Tongue (tissue), 2 donors: ENCODE results near the gene CEMIP. TPM values are rescaled to one million over a fixed set of nuclear protein-coding genes. Genes with fewer than 3 reads are reported as not detected.

Experiments
- DNase-seq: peaks from one replicate; pipeline ENCODE4 v3.0.0-alpha.2; 2015
- total RNA-seq: library from RNA; depleted of rRNA; stranded (reverse); fragments of >200 nt; gene quantifications from one replicate; pipeline ENCODE4 v1.2.3, GENCODE V29; 2014

The CEMIP gene
- total RNA-seq, 1 donor from 2014 or later = 0.82 TPM

DNA sequence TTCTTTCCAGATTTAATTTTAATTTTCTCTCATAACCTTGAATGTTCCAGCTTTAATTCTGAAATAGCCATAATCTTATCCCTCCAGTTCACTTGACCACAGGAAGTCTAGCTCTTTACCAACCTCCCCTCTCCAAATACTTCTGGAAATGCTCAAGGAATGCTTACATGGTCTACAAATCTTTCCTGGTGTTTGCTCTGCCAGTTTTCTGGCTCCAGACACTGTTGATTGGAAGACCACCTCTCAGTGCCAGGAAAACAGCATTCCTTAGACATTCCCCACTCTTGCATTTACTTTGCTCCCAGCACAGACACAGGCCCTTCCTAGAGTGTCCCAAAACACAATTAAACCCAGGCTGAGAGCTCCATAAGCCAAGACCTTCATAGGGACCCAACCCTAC, 111.8 kb downstream of the CEMIP start:
- DNase-seq = peak; percentile 41

DNA sequence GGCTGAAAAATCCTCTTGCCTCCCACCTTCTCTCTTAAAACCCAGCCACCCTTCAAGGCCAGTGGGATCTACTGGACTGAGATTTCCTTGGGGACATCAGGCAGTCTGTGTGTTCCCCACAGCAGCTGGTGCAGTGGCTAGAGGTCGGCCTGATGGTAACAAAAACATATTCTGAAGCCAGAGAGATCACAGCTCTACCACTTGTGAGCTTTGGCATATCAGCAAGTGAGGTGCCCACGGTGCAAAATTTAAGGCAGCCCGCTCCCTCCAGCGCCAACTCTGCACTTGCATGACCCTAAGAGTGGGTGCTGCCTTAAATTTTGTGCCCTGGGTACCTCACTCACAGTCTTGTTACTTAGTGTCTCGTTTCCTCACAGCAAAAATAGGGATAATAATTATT, 113.2 kb downstream of the CEMIP start:
- DNase-seq = no peak

DNA sequence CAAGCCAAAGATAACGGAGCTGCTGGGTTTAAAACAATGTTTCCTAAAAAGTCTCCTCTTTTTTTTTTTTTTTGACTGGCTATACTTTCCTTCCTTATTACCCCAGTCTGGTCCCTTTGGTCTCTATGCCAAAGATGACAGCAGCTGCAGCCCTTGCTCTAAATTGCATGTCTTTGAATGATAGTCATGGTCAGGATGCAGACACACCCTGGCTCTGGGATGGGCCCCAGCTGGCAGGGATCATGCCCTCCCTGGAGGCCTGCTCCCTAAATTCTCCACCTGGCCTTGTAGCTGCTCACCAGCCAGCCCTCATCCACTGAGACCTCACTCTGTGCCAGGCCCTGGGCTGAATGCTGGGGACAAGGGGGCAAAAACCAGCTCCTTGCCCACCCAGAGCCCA, 114.6 kb downstream of the CEMIP start:
- DNase-seq = peak; percentile 88

DNA sequence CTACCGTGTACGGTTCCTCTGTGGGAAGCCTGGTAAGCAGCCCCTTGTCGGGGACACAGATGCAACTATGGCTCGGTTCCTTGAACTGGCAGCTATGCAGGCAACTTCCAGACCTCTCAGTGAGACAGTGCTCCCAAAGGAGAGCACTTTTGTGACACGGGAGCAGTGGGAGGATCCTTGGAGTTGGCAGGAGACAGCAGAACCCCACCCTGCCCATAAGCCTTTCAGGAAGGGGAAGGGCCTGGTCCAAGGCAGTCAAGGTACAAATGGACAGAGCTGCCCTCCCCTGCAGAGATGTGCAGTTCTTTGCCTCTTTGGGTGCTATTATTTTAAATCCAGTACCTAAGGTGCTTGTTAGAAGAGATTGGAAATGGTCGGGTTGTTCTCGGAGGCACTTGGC, 115.9 kb downstream of the CEMIP start:
- DNase-seq = no peak

DNA sequence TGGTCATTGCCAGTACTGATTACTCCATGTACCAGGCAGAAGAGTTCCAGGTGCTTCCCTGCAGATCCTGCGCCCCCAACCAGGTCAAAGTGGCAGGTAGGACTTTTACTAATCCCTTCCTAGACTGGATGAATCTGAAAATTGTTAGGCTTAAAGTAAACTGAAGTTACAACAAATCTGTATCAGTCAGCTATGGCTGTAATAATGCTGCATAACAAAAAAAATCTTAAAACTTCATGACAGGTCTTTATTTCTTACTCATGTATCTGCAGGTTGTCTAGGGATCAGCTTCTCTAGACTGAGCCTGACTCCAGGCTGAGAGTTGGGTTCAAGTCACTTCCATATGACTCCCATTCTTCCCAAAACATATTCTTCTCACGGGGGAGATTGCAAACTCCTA, 116.8 kb downstream of the CEMIP start:
- no peak for DNase-seq

DNA sequence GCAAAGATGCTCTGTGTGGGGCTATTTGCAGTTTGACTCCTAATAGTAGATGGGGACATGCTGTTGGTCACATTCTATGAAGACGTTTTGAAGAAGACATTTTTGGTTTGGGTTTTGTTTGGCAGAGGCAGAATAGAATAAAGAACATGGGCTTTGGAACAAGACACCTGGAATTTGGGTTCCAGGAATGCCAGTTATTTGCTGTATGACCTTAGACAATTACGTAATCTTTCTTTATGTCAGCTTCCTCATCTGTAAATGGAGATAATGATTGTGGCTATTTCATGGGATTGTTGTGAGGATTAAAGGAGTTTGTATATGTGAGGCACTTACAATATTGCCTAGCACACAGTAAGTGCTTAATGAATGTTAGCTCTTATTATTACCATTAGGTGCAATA, 118.9 kb downstream of the CEMIP start:
- no peak for DNase-seq

DNA sequence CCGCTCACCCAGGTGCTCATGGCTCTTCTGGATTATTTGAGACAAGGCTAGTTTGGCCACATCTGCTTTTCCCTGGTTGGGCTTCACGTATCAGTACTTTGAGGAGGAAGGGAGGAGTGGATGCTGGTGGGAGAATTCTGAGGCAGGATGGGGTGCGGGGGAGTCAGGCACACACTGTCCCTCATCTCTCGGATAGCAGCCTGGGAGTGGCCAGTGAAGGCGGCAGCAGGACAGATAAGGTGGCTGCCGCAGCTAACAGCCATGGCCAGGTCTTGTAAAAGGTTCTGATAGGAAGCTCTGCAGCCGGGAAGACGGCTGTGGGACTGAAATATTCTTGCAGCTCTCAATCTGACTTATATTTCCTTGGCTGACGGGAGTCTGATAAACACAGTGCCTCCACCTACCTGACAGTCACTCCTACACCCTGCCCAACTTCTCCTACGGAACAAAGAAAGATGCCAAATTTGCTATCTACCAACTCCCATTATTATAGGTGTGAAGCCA, 123.2 kb downstream of the CEMIP start:
- DNase-seq = no peak

DNA sequence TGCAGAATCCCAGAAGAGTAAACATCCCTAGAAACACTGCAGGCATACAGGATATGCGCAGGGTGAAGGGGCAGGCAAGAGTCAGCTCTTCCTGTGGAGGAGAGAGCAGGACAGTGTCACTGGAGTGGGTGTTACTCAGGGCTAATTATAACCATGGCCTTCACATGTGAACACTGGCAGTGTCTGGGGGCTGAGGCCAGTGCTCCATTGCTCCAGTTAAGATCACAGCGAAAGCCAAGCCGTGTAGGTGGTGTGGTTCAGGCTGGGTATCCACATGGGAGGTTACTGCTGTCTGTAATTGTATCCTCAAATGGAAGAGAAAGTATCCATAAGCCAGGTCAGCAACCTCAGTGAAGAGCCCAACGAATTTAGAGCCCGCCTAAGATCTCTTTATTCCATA, 125.8 kb downstream of the CEMIP start:
- DNase-seq = peak; percentile 42

DNA sequence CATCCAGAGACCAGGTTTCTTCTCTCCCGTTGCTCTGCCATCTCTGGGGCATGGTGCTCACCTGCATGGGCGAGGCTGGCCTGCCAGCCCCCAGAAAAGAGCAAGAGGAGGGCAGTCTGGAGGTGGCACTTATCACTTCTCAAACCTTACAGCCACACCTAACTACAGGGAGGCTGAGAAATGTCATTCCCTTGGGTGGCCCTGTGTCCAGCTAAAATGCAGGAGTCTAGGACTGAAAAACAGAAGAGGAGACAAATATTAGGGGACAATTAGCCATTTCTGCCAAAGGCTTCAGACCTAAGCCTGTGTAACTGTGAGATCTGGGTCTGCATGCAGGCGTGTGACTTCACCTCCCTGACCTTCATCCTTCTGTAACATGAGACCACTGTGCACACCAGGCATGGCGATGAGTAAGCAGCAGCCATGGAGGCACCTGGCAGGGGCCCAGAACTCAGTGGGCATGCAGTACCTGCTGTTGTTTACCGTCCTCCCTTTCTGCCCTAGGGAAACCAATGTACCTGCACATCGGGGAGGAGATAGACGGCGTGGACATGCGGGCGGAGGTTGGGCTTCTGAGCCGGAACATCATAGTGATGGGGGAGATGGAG, 127.1 kb downstream of the CEMIP start:
- DNase-seq = no peak

DNA sequence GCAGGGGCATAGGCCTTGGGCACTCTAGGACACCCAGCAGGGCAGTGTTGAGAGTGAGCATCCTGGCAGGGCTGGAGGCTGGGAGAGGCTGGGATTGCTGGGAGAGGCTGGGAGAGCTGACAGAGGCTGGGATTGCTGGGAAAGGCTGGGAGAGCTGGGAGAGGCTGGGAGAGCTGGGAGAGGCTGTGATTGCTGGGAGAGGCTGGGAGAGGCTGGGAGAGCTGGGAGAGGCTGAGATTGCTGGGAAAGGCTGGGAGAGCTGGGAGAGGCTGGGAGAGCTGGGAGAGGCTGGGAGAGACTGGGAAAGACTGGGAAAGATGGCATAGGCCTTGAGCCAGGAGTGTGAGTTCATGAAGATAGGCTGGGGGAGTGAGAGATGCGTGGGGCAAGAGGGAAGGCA, 132.7 kb downstream of the CEMIP start:
- no peak for DNase-seq

DNA sequence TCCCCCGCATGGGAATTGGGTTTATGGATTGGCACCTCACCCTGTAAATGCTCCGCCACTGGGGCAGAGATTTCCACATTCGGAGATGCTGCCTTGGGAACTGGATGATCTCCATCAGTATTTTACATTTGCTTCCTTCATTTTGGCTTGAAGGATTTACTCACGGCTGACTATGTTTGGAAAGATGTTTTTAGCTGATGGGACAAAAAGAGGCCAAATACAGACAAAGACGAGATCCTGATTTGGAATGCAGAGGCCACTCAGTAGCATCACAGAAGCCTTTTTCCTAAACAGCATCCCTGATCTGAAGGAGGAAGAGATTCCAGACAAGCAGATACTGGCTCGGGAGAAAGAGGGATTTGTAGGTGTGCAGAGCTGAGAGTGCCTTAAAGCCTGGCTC, 133.5 kb downstream of the CEMIP start:
- DNase-seq = no peak

DNA sequence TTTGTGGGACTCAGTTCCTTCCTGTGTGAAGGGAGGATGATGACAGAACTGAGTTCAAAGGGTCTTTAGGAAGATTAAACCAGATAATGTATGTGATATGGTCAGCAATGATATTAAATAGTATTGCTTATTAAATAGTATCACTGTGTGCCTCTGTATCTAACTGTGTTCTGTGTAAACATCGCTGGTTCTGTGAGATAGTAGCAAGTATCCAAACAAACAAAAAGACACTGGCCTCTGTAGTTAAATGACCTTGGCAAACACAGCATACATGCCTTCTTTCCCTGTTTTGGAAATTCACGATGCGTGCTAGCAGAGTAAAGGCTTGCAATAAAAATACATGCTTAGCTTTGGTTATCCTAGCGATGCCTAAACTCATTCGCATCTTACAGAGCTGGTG, 134.4 kb downstream of the CEMIP start:
- DNase-seq = no peak

DNA sequence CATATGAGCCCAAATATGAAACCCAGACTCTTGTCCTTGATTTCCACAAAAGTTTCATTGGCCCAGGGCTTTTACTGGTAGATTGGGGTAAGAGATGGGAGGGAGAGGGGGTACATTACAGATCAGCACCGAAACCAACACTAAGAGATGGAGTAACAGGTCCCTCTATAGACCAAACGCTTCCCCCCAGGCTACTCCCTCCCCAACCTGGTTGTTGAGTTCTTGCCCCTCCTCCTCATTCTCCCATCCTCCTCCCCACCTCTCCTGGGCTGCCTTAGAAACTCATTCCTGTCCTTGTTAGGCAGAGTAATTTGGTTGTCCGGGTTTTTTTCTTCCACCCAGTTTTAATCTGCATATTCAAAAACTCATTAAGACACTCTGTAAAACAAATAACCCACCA, 136.3 kb downstream of the CEMIP start:
- DNase-seq = no peak

DNA sequence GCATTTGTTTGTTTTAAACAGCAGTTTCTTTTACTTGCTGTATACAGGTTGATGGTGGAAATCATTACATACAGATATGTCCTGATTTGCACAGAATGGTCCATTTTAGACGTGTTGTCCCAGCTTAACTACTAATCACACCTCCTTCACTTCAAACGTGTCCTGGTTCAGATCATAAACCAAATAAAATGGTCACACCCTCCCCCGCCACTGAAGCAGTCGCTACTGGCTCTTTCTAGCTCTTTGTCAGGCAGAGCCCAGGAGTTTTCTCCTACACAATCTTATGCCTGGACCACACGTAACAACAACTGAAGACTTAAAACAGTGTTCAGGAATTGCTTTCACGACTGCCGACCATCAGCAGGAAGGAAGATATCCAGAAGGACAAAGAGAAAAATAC, 136.9 kb downstream of the CEMIP start:
- DNase-seq = no peak

DNA sequence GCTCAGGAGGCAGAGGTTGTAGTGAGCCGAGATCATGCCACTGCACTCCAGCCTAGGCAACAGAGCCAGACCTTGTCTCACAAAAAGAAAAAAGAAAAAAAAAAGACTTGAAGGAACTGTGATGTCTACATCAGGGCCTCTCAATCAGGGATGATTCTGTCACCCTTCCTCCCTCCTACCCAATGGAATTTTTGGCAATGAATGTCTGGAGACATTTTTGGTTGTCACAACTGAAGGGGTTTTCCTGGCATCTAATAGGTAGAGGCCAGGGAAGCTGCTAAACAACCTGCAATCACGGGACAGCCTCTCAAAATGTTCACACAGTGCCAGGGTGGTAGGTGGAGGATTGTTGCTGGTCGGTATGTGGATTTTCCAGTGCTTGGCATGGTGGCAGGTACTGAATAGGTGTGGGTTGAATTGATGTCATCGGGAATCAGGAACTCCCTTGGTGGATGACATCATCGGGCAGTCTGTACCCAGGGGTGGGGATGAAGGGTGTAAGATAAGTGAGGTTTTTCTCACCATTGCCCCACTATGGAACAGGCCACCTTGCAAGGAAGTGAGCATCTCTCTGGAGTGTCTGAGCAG, 139.1 kb downstream of the CEMIP start:
- no peak for DNase-seq

DNA sequence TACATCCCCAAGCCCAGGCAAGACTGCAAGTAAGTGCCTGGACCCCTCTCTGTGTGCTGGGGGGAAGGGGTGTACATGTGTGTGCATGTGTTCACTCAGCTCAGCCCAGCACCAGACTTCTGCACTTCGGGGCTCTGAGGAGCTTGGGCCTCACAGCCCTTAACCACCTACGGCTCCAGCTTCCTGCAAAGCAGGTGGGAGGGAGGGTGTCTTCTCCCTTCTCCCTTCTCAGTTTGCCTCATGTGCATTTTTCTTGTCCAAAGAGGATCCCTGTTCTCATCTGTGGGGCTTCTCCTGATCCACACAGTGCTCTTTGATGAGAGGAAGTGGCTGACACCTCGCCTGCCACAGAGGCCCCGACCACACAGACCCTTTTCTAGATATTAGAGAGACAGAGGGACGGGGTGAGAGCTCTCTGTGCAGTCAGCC, 141.1 kb downstream of the CEMIP start:
- DNase-seq = no peak

DNA sequence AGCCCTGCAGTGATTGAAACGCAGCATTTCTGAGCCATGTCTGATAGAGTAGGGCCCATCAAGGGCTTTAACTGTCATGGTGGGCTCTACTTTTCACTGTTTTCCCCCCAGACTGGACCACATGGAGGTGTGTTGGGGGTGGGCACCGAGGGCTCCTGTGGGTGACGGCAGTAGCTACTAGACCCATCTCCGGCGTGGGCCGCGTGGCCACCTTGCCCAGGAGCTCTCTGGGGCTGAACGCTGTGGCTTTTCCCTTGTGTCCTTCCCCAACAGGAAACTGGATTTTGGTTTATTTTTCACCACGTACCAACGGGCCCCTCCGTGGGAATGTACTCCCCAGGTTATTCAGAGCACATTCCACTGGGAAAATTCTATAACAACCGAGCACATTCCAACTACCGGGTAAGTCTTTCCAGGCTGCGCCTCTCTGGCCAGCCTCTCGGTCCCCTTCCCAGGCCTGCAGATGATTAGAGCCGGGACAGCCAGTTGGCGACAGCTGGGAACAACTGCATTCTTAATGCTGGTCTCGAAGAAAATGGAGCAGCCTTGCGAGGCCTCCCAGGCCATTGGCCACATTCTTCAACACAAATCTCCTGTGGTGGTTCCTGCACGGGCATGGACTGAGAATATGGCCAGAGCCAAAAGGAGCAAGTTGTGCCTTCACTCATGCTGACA, 142.7 kb downstream of the CEMIP start:
- DNase-seq = peak; percentile 54

DNA sequence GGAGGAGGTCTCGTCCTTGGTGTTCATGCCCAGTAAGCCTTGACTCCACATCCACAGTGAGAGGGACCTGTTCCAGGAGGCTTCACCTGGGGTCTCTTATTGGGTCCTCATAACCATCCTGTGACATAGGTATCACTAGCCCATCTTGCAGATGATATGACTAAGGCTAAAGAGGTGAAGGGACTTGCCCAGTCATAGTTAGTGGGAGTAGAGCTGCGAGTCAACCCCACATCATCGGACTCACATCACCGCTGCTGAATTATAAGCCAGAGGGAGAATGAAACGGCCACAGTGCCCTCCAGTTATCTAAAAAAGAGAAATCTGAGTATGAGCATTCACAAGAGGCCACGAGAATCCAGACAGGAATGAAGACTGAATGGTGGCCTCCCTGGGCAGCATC, 144.5 kb downstream of the CEMIP start:
- DNase-seq = no peak

DNA sequence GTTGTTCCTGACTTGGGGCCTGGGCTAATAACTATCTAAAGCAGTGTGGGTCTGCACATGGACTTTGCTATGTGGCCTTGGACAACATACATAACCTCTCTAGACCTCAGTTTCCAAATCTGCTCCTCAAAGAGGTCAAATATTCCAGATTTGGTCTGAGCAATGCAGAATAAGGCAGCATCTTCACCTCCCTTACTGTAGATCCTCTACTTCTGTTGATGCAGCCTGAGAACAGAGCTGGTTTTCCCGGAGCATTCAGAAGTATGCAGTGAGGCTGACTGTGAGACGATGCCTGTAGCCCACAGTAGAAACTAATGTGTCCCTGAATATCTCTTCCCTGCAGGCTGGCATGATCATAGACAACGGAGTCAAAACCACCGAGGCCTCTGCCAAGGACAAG, 145.1 kb downstream of the CEMIP start:
- no peak for DNase-seq

DNA sequence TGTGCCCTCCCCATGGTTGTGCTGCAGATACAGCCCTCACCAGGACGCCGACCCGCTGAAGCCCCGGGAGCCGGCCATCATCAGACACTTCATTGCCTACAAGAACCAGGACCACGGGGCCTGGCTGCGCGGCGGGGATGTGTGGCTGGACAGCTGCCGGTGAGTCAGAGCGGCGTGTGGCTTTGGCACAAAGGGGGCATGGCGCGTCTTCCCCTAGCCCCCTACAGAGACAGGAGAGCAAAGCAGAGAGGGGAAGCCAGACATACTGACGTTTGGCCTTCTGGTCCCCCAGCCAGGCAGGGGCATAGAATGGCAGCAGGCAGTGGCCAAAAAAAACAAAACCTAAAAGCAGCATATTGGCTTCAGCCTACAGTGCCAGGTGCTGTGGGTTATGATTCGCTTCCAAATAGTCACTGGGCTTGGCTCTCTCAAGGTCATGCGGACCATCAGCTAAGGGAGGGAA, 146.5 kb downstream of the CEMIP start:
- DNase-seq = no peak

DNA sequence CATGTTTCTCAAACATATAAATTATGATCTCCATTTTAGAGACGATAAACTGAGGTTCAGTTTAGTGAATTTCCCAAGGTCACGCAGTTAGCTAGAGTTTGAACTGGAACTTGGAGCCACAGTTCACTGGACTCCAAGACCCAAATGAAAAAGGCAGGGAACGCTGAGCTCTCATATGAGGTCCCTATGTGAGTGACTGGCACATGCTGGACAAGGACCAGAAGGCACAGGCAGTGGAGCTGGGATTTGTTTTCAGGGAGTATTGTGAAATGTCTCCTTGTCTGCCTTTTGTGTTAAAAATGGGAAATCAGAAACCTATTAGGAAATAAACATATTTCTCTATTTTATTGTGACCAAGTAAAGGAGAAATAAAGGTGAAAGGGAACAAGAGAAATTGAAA, 147.0 kb downstream of the CEMIP start:
- DNase-seq = no peak

DNA sequence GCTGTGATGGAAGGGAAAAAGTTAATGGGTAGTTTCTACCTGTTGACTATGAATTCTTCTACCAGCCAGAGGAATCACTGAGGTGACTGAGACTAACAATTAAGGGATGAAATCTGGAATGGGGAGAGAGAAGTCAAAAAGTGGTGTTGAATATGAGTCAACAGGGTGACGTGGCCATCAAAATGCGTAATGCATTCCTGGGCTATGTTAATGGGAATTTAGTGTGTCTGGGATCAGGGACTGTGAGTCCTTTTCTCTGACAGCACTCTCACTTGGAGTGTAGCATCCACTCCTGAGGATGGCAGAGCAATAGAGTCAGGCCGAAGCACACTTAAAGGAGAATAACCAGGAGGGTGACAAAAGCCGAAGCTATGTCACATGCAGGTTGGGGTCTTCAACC, 150.1 kb downstream of the CEMIP start:
- no peak for DNase-seq

DNA sequence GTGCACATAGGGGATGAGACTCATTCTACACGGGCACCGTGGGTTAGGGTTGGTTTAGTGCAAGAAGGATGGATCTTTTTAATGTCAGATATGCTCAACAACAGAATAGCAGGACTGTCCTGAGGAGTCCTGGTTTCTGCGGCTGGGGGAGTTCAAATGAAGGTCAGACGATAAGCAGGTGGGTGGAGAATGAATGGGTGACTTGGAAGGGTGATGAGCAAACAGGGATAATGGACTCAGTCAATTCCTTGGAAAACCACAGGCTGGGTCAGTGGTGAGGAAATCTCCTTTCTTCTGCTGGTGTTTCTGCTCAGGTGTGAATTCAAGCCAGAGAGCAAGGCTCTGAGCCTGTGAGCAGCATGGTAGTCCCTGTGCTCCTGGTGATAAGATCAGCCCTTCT, 150.5 kb downstream of the CEMIP start:
- no peak for DNase-seq

DNA sequence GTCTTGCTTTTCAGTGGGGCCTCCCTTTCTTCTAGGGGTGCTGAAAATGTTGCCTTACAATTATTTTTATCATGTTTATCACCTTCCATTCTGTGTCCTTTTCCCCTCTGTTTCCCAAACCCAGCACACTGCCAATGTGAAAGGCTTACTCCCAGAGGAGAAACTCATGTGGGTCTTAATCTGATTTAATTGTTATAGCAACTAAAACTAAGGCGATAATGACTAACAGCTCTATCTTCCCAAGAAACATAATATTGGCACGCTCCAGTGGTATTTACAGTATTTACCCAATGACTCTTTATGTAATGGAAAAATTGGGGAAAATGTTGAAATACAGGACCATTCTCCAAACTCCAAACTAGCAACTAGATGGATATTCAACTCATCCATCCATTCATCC, 152.0 kb downstream of the CEMIP start:
- no peak for DNase-seq
